IMR-90 (cell line): ENCODE measurements around the gene ZNF136. TPM values are rescaled to one million over a fixed set of nuclear protein-coding genes. Genes with fewer than 3 reads are reported as not detected.

Experiments
- ATAC-seq: fragments of 200-7000 bp; cut with Tn5 transposase; 2 replicates; pipeline ENCODE4 v1.9.1; 2020; ENCODE audit warnings: low read depth, mild to moderate bottlenecking, moderate library complexity
- BruUV-seq: library from RNA; stranded (reverse); fragments of 400-500 nt; replicated peaks from 2 replicates; lab custom pipeline; 2021; lab: Mats Ljungman, UMichigan
- CTCF ChIA-PET: fragments of 300-600 bp; formaldehyde crosslinking; extraction: SDS; loops from one replicate; lab custom pipeline; 2021; ENCODE audit warnings: antibody characterized with exemption; lab: Yijun Ruan, JAX
- POLR2A ChIA-PET: fragments of 300-600 bp; sonication (Branson Sonifier 250); formaldehyde crosslinking; loops from one replicate; lab custom pipeline; 2022; ENCODE audit warnings: antibody characterized with exemption; ENCODE audit not compliant: unreplicated experiment; lab: Charles Lee
- DNase-seq: peaks from one replicate; pipeline ENCODE4 v3.0.0; 2013
- H2AFZ ChIP-seq: replicated peaks from 2 replicates; pipeline ENCODE3; 2013; ENCODE audit warnings: low read length, mild to moderate bottlenecking; ENCODE audit not compliant: poor library complexity
- H2AK5ac ChIP-seq: 2 replicates; pipeline ENCODE4 v1.6.1; 2013; ENCODE audit warnings: low read depth, low read length, inconsistent platforms
- H2AK9ac ChIP-seq: replicated peaks from 2 replicates; pipeline ENCODE3; 2013; ENCODE audit warnings: mild to moderate bottlenecking, low read depth, low read length, moderate library complexity; ENCODE audit not compliant: poor library complexity
- H2BK120ac ChIP-seq: 2 replicates; pipeline ENCODE4 v1.6.1; 2013; ENCODE audit warnings: low read depth, low read length, inconsistent platforms
- H2BK15ac ChIP-seq: 3 replicates; pipeline ENCODE4 v1.6.1; 2013; ENCODE audit warnings: low read depth, low read length, inconsistent platforms
- H2BK20ac ChIP-seq: 2 replicates; pipeline ENCODE4 v1.6.1; 2013; ENCODE audit warnings: low read depth, mild to moderate bottlenecking, inconsistent platforms, low read length, moderate library complexity
- H2BK5ac ChIP-seq: 2 replicates; pipeline ENCODE4 v1.6.1; 2013; ENCODE audit warnings: mild to moderate bottlenecking, low read depth, low read length, inconsistent platforms; ENCODE audit not compliant: poor library complexity, severe bottlenecking
- H3K14ac ChIP-seq: replicated peaks from 2 replicates; pipeline ENCODE4 v1.6.1; 2013; ENCODE audit warnings: low read depth, low read length, inconsistent platforms
- H3K18ac ChIP-seq: 2 replicates; pipeline ENCODE4 v1.6.1; 2013; ENCODE audit warnings: low read depth, low read length, control low read depth
- H3K23ac ChIP-seq: 2 replicates; pipeline ENCODE4 v1.6.1; 2013; ENCODE audit warnings: low read depth, low read length, inconsistent platforms
- H3K27ac ChIP-seq: 2 replicates; pipeline ENCODE4 v1.5.1; 2013; ENCODE audit warnings: mild to moderate bottlenecking, control low read depth, low read length; ENCODE audit not compliant: insufficient read depth
- H3K27me3 ChIP-seq: 2 replicates; pipeline ENCODE4 v1.6.1; 2013; ENCODE audit warnings: low read length; ENCODE audit not compliant: control insufficient read depth, insufficient read depth
- H3K36me3 ChIP-seq: 2 replicates; pipeline ENCODE4 v1.6.1; 2013; ENCODE audit warnings: low read length, mixed read lengths; ENCODE audit not compliant: control insufficient read depth, insufficient read depth
- H3K4ac ChIP-seq: 2 replicates; pipeline ENCODE4 v1.6.1; 2013; ENCODE audit warnings: low read depth, low read length, inconsistent platforms
- H3K4me1 ChIP-seq: 2 replicates; pipeline ENCODE4 v1.6.1; 2013; ENCODE audit warnings: low read length, mixed read lengths; ENCODE audit not compliant: control insufficient read depth, insufficient read depth
- H3K4me2 ChIP-seq: 2 replicates; pipeline ENCODE4 v1.6.1; 2013; ENCODE audit warnings: low read depth, mild to moderate bottlenecking, control low read depth, low read length, moderate library complexity
- H3K4me3 ChIP-seq: 2 replicates; pipeline ENCODE4 v1.5.1; 2013; ENCODE audit warnings: low read depth, mild to moderate bottlenecking, control low read depth, low read length, moderate library complexity; ENCODE audit not compliant: insufficient read depth
- H3K56ac ChIP-seq: 2 replicates; pipeline ENCODE4 v1.6.1; 2013; ENCODE audit warnings: low read length, inconsistent platforms; ENCODE audit not compliant: insufficient read depth; ENCODE audit errors: extremely low read depth
- H3K79me1 ChIP-seq, 2 experiments: 2 replicates each; pipeline ENCODE4 v1.6.1; 2013; ENCODE audit warnings: low read length in 2 of 2, inconsistent platforms in 1 of 2, low read depth in 1 of 2
- H3K9ac ChIP-seq: 2 replicates; pipeline ENCODE4 v1.6.1; 2013; ENCODE audit warnings: low read depth, low read length, control low read depth
- H3K9me1 ChIP-seq: 2 replicates; pipeline ENCODE4 v1.6.1; 2013; ENCODE audit warnings: low read length, inconsistent platforms; ENCODE audit not compliant: insufficient read depth
- H3K9me3 ChIP-seq: 2 replicates; pipeline ENCODE4 v1.6.1; 2013; ENCODE audit warnings: low read length; ENCODE audit not compliant: control insufficient read depth, insufficient read depth
- H4K20me1 ChIP-seq: 2 replicates; pipeline ENCODE4 v1.6.1; 2013; ENCODE audit warnings: low read length, inconsistent platforms; ENCODE audit not compliant: insufficient read depth
- H4K5ac ChIP-seq: 2 replicates; pipeline ENCODE4 v1.6.1; 2013; ENCODE audit warnings: mild to moderate bottlenecking, low read depth, low read length, control low read depth
- H4K8ac ChIP-seq, 2 experiments: 2 replicates each; pipeline ENCODE4 v1.6.1; 2013; ENCODE audit warnings: low read depth in 2 of 2, low read length in 2 of 2, control low read depth in 1 of 2, inconsistent platforms in 1 of 2
- H4K91ac ChIP-seq: 2 replicates; pipeline ENCODE4 v1.6.1; 2013; ENCODE audit warnings: low read depth, low read length, inconsistent platforms; ENCODE audit not compliant: insufficient read depth
- MXI1 ChIP-seq: IDR thresholded peaks from 2 replicates; pipeline ENCODE4 v1.6.1; 2012; ENCODE audit warnings: low read depth, mild to moderate bottlenecking, low read length, moderate library complexity, borderline replicate concordance
- NFE2L2 ChIP-seq: fragments of 150-350 bp; IDR thresholded peaks from 2 replicates; pipeline ENCODE4 v1.6.1; 2016; ENCODE audit warnings: low read depth, mild to moderate bottlenecking, low read length
- RCOR1 ChIP-seq: IDR thresholded peaks from 2 replicates; pipeline ENCODE4 v1.6.1; 2012; ENCODE audit warnings: mild to moderate bottlenecking, low read length, improper control_type of control experiment; ENCODE audit not compliant: insufficient replicate concordance
- WGBS, 2 experiments: methylation state at CpG; one replicate each; pipeline versions ENCODE4 v1.1.5 to v1.1.7; 2013; ENCODE audit warnings: missing lambda C conversion rate in 2 of 2; ENCODE audit not compliant: insufficient read length in 1 of 2; ENCODE audit errors: extremely low coverage in 2 of 2; 5-methylcytosine and 5-hydroxymethylcytosine counted together
- dilution Hi-C: fragments of 300-500 bp; cut with HindIII; formaldehyde crosslinking; loops from one replicate; pipeline ENCODE4 v1.14.3; 2018; ENCODE audit warnings: low sequenced_read_pairs; ENCODE audit not compliant: unreplicated experiment
- in situ Hi-C: fragments of 300-500 bp; cut with MboI; formaldehyde crosslinking; loops from 3 replicates; pipeline ENCODE4 v1.14.3; 2019; ENCODE audit warnings: low sequenced_read_pairs, inconsistent platforms, mixed read lengths
- intact Hi-C: fragments of 100-400 bp; cut with micrococcal nuclease; formaldehyde crosslinking; loops from 2 replicates; pipeline ENCODE4 v1.10.0; 2022
- polyA plus RNA-seq, 3 experiments: library from polyadenylated mRNA; depleted of rRNA; stranded (reverse); fragments of >200 nt; gene quantifications; 2 replicates each; pipeline ENCODE4 v1.2.3, GENCODE V29; 2012; ENCODE audit warnings: low replicate concordance in 1 of 3
- total RNA-seq: library from RNA; depleted of rRNA; stranded (reverse); fragments of >200 nt; gene quantifications from 2 replicates; pipeline ENCODE4 v1.2.3, GENCODE V29; 2012
- TF ChIP-seq, protein P1 (sequence below): conservative IDR thresholded peaks from 2 replicates; pipeline ENCODE4 v1.5.1; 2012; ENCODE audit warnings: mild to moderate bottlenecking, low read depth, low read length, improper control_type of control experiment
- TF ChIP-seq, protein P2 (sequence below): fragments of 150-350 bp; IDR thresholded peaks from 2 replicates; pipeline ENCODE4 v1.6.1; 2016; ENCODE audit warnings: low read depth, mild to moderate bottlenecking, low read length, moderate library complexity, borderline replicate concordance

Gene ZNF136
- total and polyA plus RNA-seq, 2 of the 4 experiments (the other 2 are of a cell fraction), result 1.9 to 6.8 TPM

DNA sequence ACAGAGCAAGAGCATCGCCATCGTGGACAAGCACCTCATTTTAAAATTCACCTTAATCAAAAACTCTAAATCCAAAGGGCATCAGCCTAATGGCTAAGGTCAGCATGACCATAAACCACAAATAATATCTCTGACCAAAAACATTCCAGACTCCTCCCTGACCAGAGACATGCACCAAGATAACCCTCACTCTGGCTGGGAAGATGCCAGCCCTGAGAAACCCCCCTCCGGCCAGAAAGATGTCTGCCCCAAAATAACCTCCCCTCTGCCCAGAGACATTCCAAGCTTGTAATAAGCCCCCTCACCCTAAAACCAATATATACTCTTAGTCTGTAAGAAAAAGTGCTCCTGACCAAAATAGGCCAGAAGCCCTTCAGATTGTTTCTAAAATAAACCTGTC lies 70.1 kb downstream of the ZNF136 start:
- H3K27ac ChIP-seq, result no peak overlapping the region
- no peak overlapping the region for H3K56ac ChIP-seq
- WGBS, 2 experiments, result 93% methylated on average over 2 of the region's 3 CpGs; no CpG with 5 or more reads in 1 of the 2 experiments
- H4K91ac ChIP-seq, result no peak overlapping the region
- H2AFZ ChIP-seq, result no peak overlapping the region
- H4K8ac ChIP-seq, result no peak overlapping the region
- peaks cover 6% of the 10 kb centered on the region; the same call in 1 of the 2 replicates for H3K36me3 ChIP-seq
- no peak overlapping the region for H3K23ac ChIP-seq
- no peak overlapping the region for H3K4me3 ChIP-seq
- no peak overlapping the region for H3K14ac ChIP-seq
- intact Hi-C loops, result no loop called here
- H2BK20ac ChIP-seq, result no peak overlapping the region
- in situ Hi-C loops, result loop anchor here (10.0 kb wide), 1 partner anchor 82 kb away; no protein-coding TSS in a partner anchor
- ChIA-PET POLR2A (no interaction called here), CTCF (no interaction called here)
- ATAC-seq (no peak), DNase-seq (no peak)
- BruUV-seq, result no TSS peak
- no peak overlapping the region for H4K5ac ChIP-seq
- H3K9ac ChIP-seq, result no peak overlapping the region
- H3K4ac ChIP-seq, result no peak overlapping the region
- no peak overlapping the region for H2AK9ac ChIP-seq
- no peak overlapping the region for H2BK15ac ChIP-seq
- TF ChIP-seq MXI1 (no peak), RCOR1 (no peak), NFE2L2 (no peak)
- TF ChIP-seq, protein P1, sequence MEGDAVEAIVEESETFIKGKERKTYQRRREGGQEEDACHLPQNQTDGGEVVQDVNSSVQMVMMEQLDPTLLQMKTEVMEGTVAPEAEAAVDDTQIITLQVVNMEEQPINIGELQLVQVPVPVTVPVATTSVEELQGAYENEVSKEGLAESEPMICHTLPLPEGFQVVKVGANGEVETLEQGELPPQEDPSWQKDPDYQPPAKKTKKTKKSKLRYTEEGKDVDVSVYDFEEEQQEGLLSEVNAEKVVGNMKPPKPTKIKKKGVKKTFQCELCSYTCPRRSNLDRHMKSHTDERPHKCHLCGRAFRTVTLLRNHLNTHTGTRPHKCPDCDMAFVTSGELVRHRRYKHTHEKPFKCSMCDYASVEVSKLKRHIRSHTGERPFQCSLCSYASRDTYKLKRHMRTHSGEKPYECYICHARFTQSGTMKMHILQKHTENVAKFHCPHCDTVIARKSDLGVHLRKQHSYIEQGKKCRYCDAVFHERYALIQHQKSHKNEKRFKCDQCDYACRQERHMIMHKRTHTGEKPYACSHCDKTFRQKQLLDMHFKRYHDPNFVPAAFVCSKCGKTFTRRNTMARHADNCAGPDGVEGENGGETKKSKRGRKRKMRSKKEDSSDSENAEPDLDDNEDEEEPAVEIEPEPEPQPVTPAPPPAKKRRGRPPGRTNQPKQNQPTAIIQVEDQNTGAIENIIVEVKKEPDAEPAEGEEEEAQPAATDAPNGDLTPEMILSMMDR, result no peak
- TF ChIP-seq, protein P2, sequence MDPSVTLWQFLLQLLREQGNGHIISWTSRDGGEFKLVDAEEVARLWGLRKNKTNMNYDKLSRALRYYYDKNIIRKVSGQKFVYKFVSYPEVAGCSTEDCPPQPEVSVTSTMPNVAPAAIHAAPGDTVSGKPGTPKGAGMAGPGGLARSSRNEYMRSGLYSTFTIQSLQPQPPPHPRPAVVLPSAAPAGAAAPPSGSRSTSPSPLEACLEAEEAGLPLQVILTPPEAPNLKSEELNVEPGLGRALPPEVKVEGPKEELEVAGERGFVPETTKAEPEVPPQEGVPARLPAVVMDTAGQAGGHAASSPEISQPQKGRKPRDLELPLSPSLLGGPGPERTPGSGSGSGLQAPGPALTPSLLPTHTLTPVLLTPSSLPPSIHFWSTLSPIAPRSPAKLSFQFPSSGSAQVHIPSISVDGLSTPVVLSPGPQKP, result no peak
- dilution Hi-C loops, result no loop called here
- no peak overlapping the region for H2BK120ac ChIP-seq
- no peaks in the 10 kb centered on the region for H3K9me1 ChIP-seq
- H3K4me1 ChIP-seq, result no peaks in the 10 kb centered on the region
- H2BK5ac ChIP-seq, result no peak overlapping the region
- peaks cover 25% of the 10 kb centered on the region for H3K9me3 ChIP-seq
- H3K27me3 ChIP-seq, result no peaks in the 10 kb centered on the region
- H2AK5ac ChIP-seq, result no peak overlapping the region
- H3K79me1 ChIP-seq, result no peaks in the 10 kb centered on the region
- no peak overlapping the region for H3K18ac ChIP-seq
- no peak overlapping the region for H3K4me2 ChIP-seq
- no peaks in the 10 kb centered on the region for H4K20me1 ChIP-seq
